ENCODE data around the gene SRMS. TPM values are rescaled to one million over a fixed set of nuclear protein-coding genes. Genes with fewer than 3 reads are reported as not detected.

Gene SRMS
- total RNA-seq, 1 experiment from 2014 or later: 0.79 TPM

DNA sequence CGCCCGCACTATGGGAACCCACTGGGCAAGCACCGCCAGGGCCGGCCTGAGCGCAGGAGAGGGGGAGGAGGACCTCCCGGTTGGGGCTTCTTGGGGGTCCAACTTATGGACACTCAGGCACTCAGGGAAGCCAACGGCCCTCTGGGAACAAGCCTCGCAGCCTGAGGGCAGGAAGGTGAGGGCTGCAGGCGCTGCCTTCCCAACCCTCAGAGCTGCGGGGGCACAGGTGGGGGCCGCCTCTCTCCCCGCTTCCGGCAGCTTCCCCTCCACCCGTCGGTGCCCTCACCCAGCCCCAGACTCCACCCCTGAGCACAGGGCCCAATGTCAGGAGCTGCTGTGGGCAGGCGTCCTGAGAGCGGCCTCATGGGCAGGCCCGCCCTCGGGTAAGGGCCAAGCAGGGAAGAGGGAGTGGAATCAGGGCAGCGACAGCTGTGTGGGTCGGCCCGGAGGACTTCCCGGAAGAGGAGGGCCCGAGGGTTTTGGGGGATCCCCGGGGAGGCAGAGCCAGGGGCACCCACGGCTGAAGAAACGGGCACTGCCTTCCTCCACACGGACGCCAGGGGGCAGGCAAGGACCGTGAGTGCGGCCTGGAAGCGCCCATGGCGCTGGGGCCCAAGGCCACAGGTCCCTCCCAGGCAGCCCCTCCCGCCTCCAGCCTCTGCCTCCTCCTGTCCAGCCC lies 9.9 kb downstream of the SRMS start:
- Histone ChIP-seq H2BK15ac (ENCODE audit: low read depth, low read length) (no peak overlapping the region), H2BK20ac (ENCODE audit: low read depth, low read length, poor library complexity, severe bottlenecking) (no peak overlapping the region), H4K91ac (ENCODE audit: insufficient read length, low read depth, low read length) (no peak overlapping the region), H3K18ac (ENCODE audit: insufficient read length, low read depth, low read length) (no peak overlapping the region), H3K79me1 (ENCODE audit: insufficient read depth, low read depth, low read length, poor library complexity, severe bottlenecking) (no peaks in the 10 kb centered on the region), H2AFZ (ENCODE audit: low read length) (no peak overlapping the region), H3K4me1 (ENCODE audit: insufficient read depth, low read length) (no peaks in the 10 kb centered on the region), H3K4ac (ENCODE audit: low read depth, low read length) (no peak overlapping the region), H2BK12ac (ENCODE audit: insufficient read length, low read depth, low read length) (no peak overlapping the region), H3T11ph (ENCODE audit: low read length) (no peak overlapping the region), H3K9me3 (ENCODE audit: control insufficient read depth, low read depth, low read length) (no peaks in the 10 kb centered on the region), H2AK5ac (ENCODE audit: insufficient read length, low read length) (no peak overlapping the region), H4K20me1 (ENCODE audit: control insufficient read depth, insufficient read depth, insufficient read length) (no peaks in the 10 kb centered on the region), H3K56ac (ENCODE audit: insufficient read length, low read depth, low read length) (no peak overlapping the region), H2BK5ac (ENCODE audit: insufficient read length, low read length) (no peak overlapping the region), H4K5ac (ENCODE audit: insufficient read length, low read depth, low read length) (no peak overlapping the region), H3K27me3 (ENCODE audit: insufficient read depth, low read length) (no peaks in the 10 kb centered on the region), H4K8ac (replicated peaks; ENCODE audit: insufficient read length, low read depth, low read length) (no peak overlapping the region), H3K9ac (ENCODE audit: extremely low read depth, insufficient read length, low read length) (no peak overlapping the region), H3K23ac (ENCODE audit: insufficient read length, low read depth, low read length) (no peak overlapping the region), H2BK120ac (ENCODE audit: low read depth, low read length, poor library complexity, severe bottlenecking) (no peak overlapping the region), H3K4me2 (ENCODE audit: insufficient read depth, insufficient read length, low read length) (peak overlapping the region; percentile 9), H3K14ac (ENCODE audit: insufficient read depth, low read length) (no peak overlapping the region), H3K23me2 (ENCODE audit: insufficient read length, low read depth, low read length, poor library complexity, severe bottlenecking) (no peaks in the 10 kb centered on the region), H3K27ac (ENCODE audit: insufficient read length, low read depth, low read length) (no peak overlapping the region), H3K79me2 (ENCODE audit: insufficient read depth, low read length) (no peaks in the 10 kb centered on the region)
- DNase-seq: peak; percentile 90
- Mint-ChIP-seq H3K4me3 (peak overlapping the region; percentile 49 to 55; a peak in 3 of 5 replicates), H3K4me1 (peaks cover 3 to 8% of the 10 kb centered on the region in 2 experiments; a peak in 3 of 4 replicates), H3K9me3 (no peaks in the 10 kb centered on the region), H3K27me3 (ENCODE audit: low read depth) (no peaks in the 10 kb centered on the region), H3K27ac (no peak overlapping the region), H3K36me3 (ENCODE audit: insufficient read depth in 1 of 3, low read depth in 3 of 3) (no peaks in the 10 kb centered on the region)
- WGBS (ENCODE audit: extremely low coverage, insufficient read length, low lambda C conversion rate): no CpG with 5 or more reads among the region's 34 CpGs
- TF ChIP-seq, protein P1, sequence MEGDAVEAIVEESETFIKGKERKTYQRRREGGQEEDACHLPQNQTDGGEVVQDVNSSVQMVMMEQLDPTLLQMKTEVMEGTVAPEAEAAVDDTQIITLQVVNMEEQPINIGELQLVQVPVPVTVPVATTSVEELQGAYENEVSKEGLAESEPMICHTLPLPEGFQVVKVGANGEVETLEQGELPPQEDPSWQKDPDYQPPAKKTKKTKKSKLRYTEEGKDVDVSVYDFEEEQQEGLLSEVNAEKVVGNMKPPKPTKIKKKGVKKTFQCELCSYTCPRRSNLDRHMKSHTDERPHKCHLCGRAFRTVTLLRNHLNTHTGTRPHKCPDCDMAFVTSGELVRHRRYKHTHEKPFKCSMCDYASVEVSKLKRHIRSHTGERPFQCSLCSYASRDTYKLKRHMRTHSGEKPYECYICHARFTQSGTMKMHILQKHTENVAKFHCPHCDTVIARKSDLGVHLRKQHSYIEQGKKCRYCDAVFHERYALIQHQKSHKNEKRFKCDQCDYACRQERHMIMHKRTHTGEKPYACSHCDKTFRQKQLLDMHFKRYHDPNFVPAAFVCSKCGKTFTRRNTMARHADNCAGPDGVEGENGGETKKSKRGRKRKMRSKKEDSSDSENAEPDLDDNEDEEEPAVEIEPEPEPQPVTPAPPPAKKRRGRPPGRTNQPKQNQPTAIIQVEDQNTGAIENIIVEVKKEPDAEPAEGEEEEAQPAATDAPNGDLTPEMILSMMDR (conservative IDR thresholded peaks at IDR 0.05): peak; percentile 100

All from H9 (cell line).